SK-N-SH treated with all-trans-retinoic acid at 6 μM for 48 hours (cell line): ENCODE results near the gene VOPP1.

Experiments
- CREB5 ChIP-seq: fragments of 250-450 bp; sonication (Bioruptor Pico); IDR thresholded peaks from 2 replicates; pipeline ENCODE4 v1.5.1; 2020; ENCODE audit warnings: low read depth, mild to moderate bottlenecking, moderate library complexity
- TCF4 ChIP-seq: fragments of 250-450 bp; sonication (Bioruptor Pico); IDR thresholded peaks from 2 replicates; pipeline ENCODE4 v1.8.0; 2021; ENCODE audit warnings: mild to moderate bottlenecking, moderate library complexity, borderline replicate concordance
- TOX ChIP-seq: fragments of 250-450 bp; sonication (Bioruptor Pico); IDR thresholded peaks from 2 replicates; pipeline ENCODE4 v1.8.0; 2021; ENCODE audit warnings: mild to moderate bottlenecking, moderate library complexity, borderline replicate concordance
- ZNF565 ChIP-seq: fragments of 450-650 bp; formaldehyde crosslinking; conservative IDR thresholded peaks from 2 replicates; pipeline ENCODE4 v1.5.0; 2020; ENCODE audit warnings: low read depth, mild to moderate bottlenecking, moderate library complexity

GRCh38 chr7:55576753-55577152, 4.5 kb upstream of the VOPP1 start:
- TF ChIP-seq CREB5: no peak
- no peak for TF ChIP-seq TOX (CRISPR knock-in tag)
- no peak for TF ChIP-seq TCF4 (CRISPR knock-in tag)
- TF ChIP-seq ZNF565 (CRISPR knock-in tag): no peak
